Activated CD4-positive, alpha-beta T cell treated with anti-CD3 and anti-CD28 coated beads for 48 hours (primary cell): ENCODE data around the gene TRMT11.
"Not testable (repeated sequence)": the region's sequence is repeated elsewhere in the genome, so short reads cannot be mapped to it uniquely, and the experiment has no call there.

Experiments
- DNase-seq: peaks from one replicate; pipeline ENCODE4 v3.0.0-alpha.2; 2020

The TRMT11 gene

DNA sequence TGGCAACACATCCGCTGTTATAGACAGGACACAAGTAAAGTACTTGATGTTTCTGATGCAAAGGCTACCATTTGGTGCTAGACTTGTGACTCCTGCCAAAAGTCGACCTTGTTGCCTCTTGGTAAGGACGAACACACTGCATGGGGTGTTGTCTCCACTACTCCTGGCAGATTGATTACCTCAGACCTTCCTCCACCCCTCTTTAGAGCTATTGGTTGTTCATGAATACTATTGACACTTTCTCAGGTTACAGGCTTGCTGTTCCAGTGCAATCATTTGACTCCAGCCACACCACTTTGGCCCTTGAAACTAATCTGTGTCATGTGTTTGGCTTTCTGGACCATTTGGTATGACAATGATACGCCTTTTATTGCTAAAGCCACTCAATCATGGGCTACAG lies 62.3 kb downstream of the TRMT11 start:
- no peak for DNase-seq

GRCh38 chr6:126050795-126051194 lies 64.5 kb downstream of the TRMT11 start:
- no peak for DNase-seq

DNA sequence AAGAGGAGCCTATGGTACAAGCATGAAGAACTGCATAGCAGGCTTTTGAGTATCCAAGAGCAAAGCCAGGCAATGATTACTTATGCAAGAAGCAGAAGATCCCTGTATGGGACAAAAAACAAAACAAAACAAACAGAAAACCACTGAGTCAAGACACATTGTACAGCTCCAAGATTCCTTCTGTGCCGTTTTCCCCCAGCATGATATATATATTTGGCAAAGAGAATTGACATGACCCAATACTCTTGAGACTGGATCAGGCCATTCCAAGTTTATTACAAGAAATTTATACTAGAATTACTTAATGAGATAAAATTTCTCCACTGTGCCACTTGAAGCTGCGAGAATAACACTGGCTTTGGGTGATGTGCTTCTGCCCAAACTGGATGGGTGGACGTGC lies 65.5 kb downstream of the TRMT11 start:
- no peak for DNase-seq

DNA sequence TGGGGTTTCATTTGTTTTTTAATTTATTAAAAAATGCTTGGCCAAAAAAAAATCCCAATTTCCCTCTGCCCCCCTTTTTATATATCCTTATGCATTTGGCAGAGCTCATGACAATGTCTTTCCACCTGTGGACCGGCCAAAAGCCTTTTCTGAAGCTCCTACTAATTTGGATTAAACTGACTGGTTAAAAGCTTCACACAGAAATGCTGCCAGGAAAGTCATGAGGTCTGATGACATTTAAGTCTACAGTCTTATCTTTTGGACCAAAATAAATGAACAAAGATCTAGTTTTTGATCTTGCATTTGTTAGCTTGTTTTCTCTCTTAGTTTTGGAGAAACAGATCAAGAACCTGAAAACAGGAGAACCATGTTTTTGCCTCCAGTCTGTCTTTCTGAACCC lies 66.1 kb downstream of the TRMT11 start:
- DNase-seq, result no peak

GRCh38 chr6:126054258-126054702 lies 67.9 kb downstream of the TRMT11 start:
- DNase-seq, result no peak

- no peak for DNase-seq
Observed at GRCh38 chr6:126054802-126055201, 68.5 kb downstream of the TRMT11 start.

- no peak for DNase-seq
Observed at GRCh38 chr6:126055449-126055848, 69.1 kb downstream of the TRMT11 start.

DNA sequence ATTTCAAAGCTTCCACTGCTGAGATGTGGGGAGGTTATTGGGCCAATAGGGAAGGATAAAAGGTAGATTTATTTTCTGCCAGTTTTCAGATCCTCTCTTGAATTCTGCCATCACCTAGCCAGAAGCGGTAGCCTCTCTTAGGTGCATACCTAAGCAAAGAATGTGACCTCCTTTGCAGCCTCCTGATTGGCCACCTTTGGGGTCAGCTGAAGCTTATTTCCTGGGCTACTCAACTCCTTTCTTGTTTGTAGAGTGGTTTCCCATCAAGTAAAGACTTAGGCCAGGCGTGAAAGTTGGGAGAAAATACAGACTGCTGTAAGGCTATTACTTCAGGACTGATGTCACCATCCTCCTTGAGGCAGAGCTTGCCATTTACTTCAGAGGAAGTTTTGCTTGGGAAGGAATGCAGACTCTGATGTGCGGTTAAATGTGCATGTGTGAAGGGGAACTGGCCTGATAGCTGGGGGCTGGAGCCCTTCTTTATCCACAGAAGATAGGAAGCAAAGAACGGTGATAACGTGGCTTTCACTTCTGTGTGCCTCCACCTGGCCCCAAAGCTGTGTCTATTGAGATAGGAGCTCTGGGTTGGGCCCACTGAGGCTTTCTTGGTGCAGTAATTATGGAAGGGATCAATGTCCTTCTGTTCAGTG lies 70.1 kb downstream of the TRMT11 start:
- no peak for DNase-seq

DNA sequence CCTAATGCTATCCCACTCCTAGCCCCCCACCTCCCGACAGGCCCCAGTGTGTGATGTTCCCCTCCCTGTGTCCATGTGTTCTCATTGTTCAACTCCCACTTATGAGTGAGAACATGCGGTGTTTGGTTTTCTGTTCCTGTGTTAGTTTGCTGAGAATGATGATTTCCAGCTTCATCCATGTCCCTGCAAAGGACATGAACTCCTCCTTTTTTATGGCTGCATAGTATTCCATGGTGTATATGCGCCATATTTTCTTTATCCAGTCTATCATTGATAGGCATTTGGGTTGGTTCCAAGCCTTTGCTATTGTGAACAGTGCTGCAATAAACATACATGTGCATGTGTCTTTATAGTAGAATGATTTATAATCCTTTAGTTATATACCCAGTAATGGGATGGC lies 71.7 kb downstream of the TRMT11 start:
- not testable (repeated sequence) for DNase-seq

GRCh38 chr6:126060400-126060799 lies 74.1 kb downstream of the TRMT11 start:
- no peak for DNase-seq

DNA sequence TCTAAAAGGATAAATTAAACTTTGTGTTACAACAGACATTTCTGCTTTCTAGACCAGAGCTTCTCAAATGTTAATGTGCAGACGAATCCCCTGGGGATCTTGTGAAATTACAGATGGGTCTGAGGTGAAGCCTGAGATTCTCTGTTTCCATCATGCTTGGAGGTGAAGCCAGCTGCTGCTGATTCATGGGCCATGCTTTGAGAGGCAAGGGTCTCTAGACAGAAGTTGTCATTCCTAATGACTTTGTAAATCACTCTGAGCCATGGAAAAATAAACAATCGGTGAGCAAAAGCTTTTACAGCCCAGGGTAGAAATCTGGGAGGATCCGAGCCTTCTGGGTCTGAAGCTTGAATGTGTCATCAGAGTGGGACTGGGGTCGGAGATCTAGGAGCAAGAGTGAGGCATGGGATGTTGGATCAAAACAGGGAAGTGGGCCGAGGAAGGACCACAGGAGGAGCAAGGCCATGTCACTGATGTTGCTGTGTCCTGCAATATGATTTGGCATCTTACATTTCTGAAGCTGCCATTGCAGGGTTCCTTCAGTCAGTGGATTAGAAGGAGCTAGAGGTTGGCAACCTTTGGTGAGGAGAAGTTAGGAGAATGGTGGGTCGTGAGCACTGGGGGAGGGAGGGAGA lies 77.3 kb downstream of the TRMT11 start:
- no peak for DNase-seq

DNA sequence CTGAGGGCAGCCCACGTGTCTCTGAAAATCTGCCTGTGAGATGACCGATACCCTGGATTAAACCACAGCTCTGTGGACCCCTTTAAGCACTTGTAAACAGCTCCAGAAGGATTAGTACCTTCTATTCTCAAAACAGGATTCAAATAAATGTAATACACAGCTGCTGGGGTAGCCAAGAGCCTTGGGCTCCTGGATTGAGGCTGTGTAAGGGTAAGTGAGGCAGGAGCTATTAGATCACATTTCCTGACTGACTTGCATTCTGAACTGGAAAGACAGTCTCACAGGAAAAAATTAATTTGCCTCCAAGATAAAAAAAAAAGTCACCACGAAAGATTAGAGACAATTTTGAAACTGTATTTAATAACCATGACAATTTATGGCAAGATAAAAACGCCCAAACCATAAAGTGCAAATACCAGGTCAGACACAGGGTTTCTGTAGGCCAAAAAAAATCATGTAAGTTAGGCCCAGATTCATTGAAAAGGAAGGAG lies 78.0 kb downstream of the TRMT11 start:
- no peak for DNase-seq

GRCh38 chr6:126064748-126065401 lies 78.5 kb downstream of the TRMT11 start:
- DNase-seq, result no peak

GRCh38 chr6:126066053-126067048 lies 80.0 kb downstream of the TRMT11 start:
- no peak for DNase-seq

DNA sequence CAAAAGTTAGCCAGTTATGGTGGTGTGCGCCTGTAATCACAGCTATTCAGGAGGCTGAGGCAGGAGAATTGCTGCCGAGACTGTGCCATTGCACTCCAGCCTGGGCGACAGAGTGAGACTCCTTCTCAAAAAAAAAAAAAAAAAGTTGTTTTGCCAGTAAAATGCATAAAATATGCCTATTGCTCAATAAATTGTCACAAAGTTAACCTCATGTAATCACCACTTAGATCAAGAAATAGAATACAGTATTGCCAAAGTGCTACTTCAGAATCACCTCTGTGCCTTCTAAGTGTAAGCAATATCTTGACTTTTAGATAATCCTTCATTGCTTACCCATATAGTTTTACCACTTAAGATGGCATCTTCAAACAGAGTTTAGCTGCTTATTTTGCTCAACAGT lies 80.7 kb downstream of the TRMT11 start:
- DNase-seq, result no peak

GRCh38 chr6:126069449-126069848 lies 83.1 kb downstream of the TRMT11 start:
- no peak for DNase-seq

GRCh38 chr6:126071000-126071647 lies 84.8 kb downstream of the TRMT11 start:
- DNase-seq, result no peak

GRCh38 chr6:126072172-126072571 lies 85.8 kb downstream of the TRMT11 start:
- no peak for DNase-seq

DNA sequence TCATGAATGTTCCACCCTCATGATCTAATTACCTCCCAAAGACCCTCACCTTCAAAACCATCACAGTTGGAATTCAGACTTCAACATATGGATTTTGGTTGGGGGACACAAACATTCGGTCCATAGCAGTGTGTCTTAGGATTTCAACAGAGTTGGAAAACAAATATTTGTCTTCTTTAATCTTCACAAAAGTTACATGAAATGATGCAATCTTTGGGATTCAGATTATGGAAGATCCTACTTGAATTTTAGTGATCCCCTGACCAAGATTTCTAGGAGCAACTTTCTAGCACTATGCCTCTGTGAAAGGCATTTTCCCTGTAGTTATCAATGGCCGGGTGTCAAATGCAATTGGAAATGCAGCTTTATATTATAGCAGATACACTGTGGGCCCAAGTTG lies 86.5 kb downstream of the TRMT11 start:
- no peak for DNase-seq

DNA sequence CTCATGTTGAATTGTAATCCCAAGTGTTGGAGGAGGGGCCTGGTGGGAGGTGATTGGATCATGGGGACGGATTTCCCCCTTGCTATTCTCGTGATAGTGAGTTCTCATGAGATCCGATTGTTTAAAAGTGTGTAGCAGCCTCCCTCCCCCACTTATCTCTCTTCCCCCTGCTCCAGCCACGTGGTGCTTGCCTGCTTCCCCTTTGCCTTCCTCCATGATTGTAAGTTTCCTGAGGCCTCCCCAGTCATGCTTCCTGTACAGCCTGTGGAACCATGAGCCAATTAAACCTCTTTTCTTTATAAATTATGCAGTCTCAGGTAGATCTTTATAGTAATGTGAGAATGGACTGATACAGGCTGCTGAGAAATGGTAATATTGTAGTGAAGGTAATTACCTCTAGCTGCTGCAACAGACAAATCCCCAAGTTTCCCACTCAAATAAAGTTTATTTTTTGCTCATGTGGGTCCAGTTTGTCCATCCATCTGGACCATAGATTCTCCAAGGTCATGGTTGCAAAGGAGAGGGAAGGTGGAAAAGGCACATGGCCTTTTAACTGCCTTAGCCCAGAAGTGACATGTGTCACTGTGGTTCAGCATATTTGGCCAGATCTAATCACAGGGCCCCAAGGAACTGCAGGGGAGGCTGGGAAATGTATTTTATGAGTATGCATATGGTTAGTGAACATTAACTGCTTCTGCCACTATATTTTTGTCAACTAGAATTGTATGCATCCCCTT lies 89.2 kb downstream of the TRMT11 start:
- DNase-seq, result no peak

GRCh38 chr6:126076992-126077664 lies 90.8 kb downstream of the TRMT11 start:
- DNase-seq, result no peak
